Stimulated activated CD8-positive, alpha-beta memory T cell treated with anti-CD3 and anti-CD28 coated beads, Interleukin-2, amount 100 ng/mL, for 1 hour (primary cell): Measurements from ENCODE around the gene HMCN1.
"Not testable (repeated sequence)": the region's sequence is repeated elsewhere in the genome, so short reads cannot be mapped to it uniquely, and the experiment has no call there.

Experiments
- DNase-seq, 2 donors: peaks; one replicate each; pipeline ENCODE4 v3.0.0-alpha.2; 2020; ENCODE audit warnings: low read depth in 2 of 2

Gene HMCN1

DNA sequence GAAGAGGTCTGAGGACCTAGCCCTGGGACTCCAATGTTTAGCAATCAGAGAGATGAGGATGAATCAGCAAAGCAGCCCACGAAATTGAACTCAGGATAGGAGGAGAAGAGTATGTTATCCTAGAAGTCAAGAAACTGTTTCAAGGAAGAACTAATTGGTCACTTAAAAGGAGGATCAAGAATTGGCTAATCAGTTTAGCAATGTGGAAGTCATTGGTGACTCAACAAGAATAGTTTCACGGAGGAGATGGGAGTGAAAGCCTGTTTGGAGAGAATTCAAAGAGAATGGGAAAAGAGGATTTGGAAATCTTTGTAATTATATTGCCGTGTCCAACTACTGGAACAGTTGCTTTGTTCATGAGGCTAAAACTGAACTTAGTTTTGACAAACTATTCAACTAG, 7.4 kb downstream of the HMCN1 start:
- DNase-seq: no peak

DNA sequence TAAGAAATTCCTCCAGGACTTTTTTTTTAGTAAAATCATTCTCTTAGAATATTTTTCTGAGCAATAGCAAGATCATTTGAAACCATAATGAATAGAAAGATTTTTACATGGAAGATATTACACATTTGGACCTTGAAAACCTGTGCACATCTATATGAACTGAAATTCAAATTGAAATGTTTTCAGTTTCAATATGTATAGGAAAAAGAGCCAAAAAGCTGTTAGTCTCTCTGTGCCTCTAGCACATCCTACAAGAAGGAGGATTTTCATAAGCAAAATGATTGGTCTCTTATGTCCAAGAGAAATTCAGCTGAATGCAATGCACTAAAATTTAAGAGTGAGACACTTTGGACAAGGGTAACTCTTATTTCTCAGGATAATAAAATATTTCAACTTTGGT, 8.2 kb downstream of the HMCN1 start:
- DNase-seq: no peak

DNA sequence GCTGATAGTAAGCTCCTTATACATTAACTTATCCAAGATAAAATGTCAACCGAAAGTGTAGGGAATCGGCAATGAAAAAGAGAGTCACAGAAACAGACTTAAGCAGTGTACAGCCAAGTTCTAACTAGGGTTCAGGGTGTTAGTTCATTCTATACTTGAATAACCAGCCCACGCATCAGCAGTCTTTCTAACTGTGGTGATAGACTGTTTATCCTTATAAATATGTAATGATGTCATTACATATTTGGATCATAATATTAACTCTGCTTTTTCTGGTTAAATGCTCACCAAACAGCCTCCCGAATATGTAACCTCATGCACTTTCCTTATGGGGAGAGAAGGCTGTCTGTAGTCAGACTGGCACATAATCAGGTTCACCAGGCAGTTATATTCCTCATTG, 11.0 kb downstream of the HMCN1 start:
- no peak for DNase-seq

DNA sequence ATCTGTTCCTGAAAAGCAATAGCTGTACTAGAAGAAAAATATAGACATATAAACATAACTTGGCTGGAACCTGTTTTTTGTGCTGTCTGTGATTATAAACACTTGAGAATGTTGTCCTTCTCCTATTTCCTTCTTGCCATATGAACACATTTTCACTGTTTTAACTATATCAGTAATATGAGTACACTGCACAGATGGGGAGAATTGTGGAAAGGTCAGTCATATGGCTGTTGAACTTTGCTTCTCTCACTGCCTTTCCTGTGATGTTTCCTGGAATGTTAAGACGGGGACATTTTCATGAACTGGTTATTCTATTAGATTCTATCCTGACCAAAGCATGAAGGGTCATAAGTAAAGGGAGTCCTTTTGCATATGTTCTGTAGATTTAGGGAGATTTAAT, 24.9 kb downstream of the HMCN1 start:
- no peak for DNase-seq

DNA sequence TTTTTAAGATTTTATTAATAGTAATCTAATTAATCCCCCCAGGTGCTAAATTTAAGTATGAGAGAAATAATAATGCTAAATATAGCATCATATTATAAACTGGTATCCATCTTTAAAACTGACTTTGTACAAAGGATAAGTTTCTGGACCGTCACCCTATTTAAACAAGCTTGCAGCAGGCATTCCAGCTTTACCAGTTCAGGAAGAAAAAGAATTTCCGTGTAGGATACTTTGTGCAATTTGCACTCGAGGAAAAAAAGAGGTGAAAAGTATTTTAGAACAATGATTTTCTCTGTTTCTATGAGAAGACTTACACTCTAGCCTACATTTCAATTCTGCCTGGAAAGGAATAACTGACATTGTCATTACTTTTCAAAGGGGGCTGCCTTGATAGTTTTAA, 27.6 kb downstream of the HMCN1 start:
- no peak for DNase-seq

DNA sequence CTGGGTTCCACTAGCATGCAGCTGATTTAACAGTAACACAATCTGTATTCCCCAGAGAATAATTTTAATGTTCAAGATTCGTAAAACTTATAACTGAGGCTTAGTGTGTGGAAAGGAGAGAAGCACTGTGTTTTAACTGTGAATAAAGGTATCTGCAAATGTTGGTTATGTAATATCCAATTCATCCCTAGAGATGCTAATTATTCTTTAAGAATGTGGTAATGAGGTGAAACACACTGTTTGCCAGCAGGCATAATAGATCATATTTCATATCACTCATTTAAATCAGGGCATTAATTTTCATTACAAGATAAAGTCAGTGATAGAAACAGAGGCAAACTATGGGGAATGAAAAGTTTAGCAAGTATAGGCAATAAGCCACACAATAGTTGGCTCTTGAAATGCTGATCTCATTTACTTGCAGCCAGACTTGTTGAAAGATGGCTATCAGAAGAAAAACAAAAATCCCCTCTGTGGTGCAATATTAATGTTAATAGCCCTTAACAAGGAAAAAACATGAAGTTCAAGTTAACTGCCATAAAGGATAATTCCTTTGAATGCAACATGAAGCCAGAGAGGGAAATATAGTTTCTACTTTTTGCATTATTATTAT, 33.4 kb downstream of the HMCN1 start:
- DNase-seq: no peak

DNA sequence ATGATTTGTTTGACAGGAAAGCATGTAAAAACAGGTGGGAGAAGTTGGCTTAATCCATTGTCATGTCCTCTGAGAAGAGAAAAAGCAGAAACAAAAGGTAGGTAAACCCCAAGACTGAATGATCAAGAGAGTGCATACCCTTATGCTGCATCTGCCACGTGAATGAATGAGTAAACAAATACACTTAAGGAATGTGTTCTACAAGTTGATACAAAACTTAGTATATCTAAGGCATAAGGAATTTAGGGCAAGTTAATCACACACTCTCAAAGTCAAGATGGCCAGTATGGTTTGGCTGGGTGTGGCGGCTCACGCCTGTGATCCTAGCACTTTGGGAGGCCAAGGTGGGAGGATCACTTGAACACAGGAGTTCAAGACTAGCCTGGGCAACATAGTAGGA, 34.2 kb downstream of the HMCN1 start:
- DNase-seq: no peak

DNA sequence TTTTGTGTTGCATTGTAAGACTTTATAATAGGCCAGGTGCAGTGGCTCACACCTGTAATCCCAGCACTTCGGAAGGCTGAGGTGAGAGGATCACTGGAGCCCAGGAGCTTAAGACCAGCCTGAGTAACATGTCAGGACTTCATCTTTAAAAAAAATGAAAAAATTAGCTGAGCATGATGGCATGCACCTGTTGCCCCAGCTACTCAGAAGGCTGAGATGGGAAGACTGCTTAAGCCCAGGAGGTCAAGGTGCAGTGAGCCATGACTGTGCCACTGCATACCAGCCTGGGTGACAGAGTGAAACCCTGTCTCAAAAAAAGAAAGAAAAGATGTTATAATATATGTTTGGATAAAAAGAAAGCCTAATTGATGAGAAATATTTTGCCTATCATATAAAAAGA, 34.9 kb downstream of the HMCN1 start:
- DNase-seq: no peak

DNA sequence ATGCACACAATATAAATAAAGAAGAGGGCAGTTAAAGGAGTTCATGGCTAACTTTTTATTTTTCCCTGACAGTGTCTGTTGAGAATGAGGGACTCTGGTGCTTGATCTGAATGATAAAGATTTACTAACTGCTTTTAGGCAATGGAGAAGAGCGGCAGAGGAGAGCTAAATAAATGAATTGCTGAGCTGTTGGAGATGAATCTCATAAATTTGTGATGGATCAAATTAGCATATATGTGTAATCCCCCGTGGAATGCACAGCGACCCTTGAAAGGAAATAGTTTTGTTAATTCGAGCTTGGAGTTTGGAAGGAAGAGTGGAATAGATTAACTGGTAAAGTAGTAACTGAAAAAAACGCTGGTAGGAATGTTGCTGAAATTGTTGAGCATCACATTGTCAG, 40.2 kb downstream of the HMCN1 start:
- DNase-seq: no peak

DNA sequence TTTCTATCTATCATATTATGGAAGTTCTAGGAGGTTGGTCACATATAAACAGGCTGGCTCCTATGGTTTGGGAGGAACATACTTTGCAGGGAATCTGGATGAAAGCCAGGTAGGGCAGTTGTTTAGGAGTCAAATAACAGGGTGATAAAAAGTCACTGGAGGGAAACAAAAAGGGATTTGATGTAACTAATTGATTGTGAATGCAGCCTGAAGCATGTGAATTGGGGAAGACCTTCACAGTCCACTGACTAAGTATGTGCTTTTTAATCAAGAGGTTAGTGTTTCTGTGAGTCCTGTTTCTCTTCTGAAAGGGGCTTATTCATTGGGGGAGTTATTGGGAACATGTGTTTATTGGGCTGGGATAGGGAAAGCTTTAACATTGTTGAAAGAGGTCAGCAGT, 41.3 kb downstream of the HMCN1 start:
- no peak for DNase-seq

DNA sequence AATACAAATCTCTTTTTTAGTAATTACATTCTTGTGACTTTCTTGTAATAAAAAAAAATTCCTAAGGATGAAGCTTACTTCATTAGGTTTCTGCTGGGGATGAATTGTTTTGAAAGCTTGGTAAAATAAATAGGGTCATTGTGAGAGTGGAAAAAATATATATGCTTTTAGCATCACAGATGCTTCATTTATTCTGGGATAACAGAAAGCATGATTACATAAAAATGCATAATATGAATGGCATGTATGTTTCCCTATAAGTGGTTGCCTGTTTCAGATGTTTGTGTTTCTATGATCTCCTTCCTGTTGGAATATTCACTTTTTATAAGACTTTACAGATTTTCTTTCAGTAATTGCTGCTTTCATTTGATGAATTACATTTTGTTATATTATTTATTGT, 42.3 kb downstream of the HMCN1 start:
- DNase-seq: no peak

DNA sequence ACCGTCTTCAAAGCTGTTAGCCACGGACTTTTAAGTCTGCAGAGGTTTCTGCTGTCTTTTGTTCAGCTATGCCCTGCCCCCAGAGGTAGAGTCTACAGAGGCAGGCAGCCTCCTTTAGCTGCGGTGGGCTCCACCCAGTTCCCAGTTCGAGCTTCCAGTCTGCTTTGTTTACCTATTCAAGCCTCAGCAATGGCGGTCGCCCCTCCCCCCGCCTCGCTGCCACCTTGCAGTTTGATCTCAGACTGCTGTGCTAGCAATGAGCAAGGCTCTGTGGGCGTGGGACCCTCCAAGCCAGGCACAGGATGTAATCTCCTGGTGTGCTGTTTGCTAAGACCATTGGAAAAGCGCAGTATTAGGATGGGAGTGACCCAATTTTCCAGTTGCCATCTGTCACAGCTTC, 49.7 kb downstream of the HMCN1 start:
- DNase-seq: not testable (repeated sequence)

DNA sequence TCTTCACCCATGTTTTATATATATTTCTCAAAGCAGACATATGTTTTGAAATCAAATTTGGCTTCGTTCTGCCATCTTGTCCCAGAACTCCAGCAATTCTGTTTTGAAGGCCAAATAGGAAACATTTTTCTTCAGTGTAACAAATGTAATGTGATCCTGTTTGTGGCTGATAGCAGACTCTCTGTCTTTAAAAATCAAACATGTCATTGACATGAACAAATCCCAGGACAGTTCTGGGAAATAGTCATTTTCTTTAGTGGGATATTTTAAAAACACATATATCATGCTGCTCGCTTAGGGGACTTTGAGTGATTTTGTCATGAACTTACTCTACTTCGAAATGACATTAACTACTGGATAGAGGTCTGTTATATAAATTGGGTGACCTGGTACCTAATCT, 51.4 kb downstream of the HMCN1 start:
- no peak for DNase-seq

DNA sequence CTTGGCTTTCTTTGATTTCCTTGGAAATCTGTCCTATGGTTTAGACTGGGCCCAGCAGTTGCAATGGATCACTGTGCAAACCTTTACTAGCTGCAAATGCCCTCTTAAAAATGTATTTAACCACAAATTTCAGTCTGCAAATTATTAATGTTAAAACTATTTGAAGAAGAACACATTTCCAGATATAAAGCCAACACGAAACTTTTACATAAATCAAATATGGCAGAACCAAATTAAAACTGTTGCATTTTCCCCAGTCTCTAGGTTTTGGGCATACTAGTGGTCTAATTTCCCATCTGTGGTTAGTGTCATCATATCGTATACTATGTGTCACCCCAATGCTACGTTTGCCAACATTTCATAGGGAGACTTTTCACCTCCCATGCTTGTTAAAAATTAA, 52.3 kb downstream of the HMCN1 start:
- no peak for DNase-seq

DNA sequence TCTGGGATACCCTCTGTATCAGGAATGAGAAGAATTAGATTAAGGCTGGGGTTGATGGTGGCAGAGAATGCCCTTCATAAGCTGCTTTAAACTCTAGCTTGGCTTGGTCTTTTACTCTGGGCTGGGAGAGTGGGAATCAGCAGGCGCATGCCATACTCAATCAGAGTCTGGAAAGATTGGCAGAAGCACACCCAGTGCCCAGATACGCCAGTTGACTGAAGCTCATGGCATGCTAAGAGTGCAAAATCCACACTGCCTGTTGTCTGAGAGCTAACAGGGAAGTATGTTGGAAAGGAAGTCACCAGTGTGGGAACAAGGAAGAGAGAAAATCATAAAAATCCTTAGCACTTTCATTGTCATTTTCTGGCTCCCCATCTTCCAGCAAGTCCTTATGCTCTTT, 53.0 kb downstream of the HMCN1 start:
- no peak for DNase-seq

DNA sequence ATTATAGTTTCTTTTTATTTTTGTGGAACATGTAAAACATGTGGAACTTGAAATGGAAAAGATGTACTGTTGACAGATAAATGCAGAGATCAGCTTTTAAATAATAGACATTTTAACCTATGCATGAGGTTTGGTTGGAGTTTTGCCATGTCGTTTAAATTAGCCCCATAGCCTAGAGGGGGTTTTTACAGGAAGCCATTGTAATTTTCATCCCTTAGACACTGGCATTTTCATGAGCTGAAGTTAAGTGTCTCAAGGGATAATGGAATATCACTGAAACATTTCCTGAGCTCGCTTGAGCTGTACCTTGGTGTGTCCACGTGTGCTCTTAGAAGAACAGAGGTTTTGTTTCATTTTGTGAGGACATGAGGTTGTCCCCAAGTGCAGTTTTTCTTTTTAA, 54.2 kb downstream of the HMCN1 start:
- DNase-seq: no peak

DNA sequence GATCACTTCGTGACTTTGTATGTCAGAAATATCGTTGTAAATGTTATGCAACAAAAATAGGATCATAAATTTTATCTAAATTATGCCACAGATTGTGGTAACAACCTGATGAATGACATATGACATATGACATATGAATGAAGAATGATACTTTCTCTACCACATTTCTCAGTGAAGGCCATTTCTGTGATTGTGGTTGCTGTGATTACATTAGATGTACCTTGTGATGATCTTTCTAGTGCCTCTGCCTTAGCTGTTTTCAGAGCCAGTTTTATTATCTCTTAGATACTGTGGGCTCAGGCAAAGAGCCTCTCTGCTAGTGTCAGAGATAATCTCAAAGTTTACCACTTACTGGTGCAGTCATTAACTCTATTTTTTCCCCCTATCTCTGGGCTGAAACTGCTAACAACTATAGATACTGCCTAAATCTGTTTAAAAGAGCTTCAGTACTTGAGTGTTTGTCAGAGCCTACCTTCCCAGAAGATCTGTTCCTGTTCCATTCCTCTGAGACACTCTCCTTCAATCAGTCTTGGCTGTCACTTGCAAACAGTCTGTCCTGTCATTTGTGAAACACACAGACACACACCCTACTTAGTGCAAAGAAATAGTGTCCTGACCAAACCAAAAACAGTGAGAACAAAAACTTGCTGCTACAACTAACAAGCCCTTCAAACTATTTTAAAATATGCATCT, 55.5 kb downstream of the HMCN1 start:
- no peak for DNase-seq

DNA sequence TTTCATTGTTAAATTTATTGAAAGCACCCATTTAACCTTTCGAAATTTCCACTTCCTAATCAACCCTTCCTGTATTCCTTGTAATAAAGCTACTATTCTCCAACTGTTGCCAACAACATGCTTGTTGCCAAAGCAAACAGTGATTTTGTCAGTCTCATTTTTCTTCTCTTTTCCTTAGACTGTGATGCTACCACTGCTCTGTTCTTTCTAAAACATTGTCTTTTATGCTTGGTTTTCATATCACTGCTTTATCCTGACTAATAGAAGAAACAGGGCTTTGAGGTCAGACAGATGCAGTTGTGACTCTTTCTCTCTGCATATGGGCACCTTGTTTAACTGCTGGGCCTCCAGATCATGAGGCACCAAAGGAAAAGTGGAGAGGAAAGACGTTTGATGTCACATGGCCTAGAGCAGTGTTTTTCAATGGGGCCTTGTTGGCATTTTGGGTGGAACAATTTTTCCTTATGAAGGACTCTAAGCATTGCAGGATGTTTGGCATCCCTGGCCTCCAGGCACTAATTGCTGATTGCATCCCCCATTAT, 56.1 kb downstream of the HMCN1 start:
- DNase-seq: no peak

DNA sequence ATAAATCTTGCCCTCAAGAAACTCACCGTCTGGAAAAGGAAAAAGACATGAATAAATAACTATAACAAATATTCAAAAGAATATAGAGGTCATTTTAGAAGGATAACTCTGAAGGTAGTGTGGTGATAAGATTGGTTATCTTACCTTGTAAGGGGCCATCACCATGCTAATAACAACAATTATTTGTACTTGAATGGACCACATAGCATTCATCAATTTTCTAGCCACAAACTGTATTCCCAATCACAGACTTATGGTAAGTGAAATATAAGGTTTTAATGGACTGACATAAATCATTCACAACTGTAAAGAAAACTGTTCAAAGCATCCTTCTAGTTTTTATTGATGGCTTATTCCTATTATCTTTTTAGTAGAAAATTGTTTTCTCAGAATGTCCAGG, 57.8 kb downstream of the HMCN1 start:
- DNase-seq: no peak

DNA sequence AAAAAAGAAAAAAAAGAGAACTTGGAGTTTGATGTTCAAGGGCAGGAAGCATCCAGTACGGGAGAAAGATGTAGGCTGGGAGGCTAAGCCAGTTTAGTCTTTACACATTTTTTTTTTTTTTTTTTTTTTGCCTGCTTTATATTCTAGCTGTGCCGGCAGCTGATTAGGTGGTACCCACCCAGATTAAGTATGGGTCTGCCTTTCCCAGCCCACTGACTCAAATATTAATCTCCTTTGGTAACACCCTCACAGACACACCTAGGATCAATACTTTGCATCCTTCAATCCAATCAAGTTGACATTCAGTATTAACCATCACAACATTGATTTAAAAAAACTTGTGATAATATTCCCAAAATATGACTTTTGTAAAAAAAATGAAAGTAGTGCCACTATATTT, 60.3 kb downstream of the HMCN1 start:
- DNase-seq: not testable (repeated sequence)

DNA sequence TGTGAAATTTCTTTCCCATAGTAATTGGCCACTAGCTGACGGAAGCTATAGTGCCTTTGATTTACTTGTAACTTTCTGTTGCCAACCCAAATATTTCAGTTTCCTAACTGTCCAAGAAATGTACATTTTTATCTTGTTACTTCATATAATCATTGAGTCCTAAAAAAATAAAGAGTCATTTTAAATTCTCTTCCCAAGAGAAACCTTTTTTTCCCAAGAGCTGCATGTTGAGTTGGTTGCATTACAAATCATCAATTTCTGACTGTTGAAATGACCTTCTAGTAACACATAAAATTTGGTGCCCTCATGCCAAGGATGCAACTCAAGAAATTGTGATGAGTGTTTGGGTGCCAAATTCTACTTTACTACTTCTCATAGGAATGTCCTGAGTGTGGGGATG, 61.0 kb downstream of the HMCN1 start:
- DNase-seq: no peak

DNA sequence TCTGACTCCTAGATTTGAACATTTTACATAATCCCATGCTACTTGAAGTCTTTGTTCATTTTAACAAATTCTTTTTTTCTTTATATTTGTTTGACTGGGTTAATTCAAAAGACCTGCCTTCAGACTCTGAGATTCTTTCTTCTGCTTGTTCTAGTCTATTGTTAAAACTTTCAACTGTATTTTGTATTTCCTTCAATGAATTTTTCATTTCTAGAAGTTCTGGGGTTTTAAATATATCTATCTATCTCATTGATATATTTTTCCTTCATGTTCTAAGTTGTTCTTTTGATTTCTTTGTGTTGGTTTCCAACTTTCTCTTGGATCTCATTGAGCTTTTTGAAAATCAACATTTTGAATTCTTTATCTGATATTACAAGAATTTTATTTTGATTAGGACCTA, 64.3 kb downstream of the HMCN1 start:
- DNase-seq: no peak

DNA sequence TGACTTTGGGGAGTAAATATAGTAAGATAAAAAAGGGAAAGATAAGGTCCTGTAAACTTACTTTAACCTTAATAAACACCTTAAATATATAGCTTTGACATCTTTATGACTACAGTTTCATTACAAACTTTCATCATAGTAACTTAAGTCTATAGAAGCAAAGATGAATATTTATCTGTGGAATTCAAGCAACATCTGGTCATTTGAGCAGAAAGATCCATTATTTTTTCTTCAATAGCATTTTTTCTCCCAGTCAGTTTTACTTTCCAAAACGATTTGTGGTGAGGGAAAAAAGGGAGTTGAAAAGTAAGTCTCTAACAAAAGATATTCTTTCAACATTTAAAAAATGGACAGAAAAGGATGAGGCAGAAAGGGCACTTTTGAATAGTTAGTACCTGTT, 69.0 kb downstream of the HMCN1 start:
- DNase-seq: no peak

DNA sequence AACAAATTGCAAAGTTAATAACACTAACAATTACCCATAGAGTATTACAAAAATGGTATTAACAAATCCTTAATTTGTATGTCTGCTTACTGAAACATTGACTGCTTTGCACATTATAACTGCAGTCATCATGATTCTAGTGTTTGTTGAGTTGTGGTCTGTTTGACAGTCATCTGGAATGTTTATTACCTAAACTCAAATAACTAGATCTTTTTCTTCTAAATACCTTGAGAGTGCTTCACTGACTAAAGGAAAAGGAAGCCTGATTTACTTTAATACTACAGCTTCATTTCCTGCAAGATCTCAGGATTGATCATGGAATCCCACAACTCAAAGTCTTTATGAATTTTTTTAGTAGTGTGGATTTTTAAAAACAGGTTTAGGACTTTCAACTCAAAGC, 70.0 kb downstream of the HMCN1 start:
- no peak for DNase-seq
